GM12873 (cell line): ENCODE data around the gene LPAR2.

Experiments
- TF ChIP-seq, protein P1 (sequence below): IDR thresholded peaks from 2 replicates; pipeline ENCODE4 v1.5.1; 2012; ENCODE audit warnings: low read depth, mild to moderate bottlenecking, moderate library complexity, low read length, control low read depth; ENCODE audit not compliant: insufficient read depth; ENCODE audit errors: missing control alignments

The LPAR2 gene

DNA sequence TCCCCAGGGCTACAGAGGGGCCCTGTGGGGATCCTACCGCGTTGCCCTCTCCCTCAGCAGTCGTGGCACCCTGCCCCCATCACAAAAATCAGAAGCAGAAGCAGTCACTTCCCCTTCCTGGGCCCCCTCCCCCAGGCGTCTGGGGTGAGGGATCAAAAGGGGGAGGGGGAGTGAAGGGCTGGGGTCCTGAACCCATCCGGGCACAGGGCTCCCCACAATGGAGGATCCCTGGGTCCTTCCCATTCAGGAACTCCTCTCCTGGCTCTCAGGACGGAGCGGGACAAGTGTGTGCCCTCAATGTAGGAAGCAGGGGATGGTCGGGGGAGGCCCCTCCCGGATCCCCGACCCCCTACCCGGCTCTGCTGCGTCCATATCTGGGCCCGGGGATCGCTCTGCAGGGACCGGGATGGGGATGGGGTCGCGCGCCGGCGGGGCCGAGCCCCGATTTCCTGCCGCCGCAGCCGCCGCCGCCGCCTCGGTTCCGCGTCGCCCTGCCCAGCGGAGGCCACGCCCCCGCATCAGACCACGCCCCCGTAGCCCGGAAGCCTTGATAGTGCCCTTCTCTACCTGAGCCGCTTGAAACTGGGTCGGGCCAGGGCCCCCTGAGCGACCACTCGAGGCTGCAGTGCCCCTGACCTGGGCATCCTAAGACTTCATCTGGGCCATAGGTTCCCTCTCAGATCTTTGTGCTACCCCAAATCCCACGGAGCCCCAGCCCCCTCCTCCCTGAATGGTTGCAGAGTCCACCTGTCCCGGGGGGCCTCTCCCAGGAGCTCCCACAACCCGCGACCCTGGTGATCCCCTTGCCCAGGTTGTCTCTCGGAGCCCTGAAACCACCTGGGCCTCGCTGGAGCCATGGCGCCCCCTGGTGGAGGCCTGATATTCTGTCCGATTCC, 15.4 kb upstream of the LPAR2 start, which contains the start of gene GMIP:
Gene GMIP, minus strand, starts transcription at position 500 of the 896 bp plus-strand sequence. Its CDS starts 128 bp downstream, at position 372.
- TF ChIP-seq, protein P1, sequence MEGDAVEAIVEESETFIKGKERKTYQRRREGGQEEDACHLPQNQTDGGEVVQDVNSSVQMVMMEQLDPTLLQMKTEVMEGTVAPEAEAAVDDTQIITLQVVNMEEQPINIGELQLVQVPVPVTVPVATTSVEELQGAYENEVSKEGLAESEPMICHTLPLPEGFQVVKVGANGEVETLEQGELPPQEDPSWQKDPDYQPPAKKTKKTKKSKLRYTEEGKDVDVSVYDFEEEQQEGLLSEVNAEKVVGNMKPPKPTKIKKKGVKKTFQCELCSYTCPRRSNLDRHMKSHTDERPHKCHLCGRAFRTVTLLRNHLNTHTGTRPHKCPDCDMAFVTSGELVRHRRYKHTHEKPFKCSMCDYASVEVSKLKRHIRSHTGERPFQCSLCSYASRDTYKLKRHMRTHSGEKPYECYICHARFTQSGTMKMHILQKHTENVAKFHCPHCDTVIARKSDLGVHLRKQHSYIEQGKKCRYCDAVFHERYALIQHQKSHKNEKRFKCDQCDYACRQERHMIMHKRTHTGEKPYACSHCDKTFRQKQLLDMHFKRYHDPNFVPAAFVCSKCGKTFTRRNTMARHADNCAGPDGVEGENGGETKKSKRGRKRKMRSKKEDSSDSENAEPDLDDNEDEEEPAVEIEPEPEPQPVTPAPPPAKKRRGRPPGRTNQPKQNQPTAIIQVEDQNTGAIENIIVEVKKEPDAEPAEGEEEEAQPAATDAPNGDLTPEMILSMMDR: peak; percentile 80

DNA sequence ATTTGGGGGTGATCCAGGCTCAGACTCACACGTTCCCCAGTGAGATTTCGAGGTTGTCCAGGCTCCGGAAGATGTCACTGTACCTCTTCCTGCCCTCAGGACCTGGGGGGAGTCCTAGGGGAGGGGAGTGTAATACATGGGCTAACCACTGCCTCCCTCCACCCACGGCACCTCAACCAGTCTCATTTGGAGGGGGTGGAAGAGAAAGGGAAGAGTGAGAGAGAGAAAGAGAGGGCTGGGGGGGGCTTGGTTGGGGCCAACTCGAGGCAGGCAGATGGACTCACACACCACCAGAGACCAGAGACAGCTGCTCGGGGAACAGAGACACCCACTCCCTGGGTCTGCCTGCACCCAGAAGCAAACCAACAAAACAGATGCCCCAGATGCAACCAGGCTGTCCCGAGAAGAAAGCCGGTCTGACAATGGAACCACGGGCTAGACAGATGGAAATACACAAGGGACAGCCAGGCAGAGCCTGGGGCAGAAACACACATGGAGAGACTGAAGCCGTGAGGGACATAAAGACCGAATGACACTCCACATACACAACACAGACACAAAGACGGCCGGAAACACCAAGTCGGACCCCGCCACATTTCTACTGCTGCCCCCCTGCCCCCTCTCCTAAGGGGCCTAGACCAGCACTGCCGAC, 14.6 kb upstream of the LPAR2 start:
- TF ChIP-seq, protein P1: peak; percentile 22

DNA sequence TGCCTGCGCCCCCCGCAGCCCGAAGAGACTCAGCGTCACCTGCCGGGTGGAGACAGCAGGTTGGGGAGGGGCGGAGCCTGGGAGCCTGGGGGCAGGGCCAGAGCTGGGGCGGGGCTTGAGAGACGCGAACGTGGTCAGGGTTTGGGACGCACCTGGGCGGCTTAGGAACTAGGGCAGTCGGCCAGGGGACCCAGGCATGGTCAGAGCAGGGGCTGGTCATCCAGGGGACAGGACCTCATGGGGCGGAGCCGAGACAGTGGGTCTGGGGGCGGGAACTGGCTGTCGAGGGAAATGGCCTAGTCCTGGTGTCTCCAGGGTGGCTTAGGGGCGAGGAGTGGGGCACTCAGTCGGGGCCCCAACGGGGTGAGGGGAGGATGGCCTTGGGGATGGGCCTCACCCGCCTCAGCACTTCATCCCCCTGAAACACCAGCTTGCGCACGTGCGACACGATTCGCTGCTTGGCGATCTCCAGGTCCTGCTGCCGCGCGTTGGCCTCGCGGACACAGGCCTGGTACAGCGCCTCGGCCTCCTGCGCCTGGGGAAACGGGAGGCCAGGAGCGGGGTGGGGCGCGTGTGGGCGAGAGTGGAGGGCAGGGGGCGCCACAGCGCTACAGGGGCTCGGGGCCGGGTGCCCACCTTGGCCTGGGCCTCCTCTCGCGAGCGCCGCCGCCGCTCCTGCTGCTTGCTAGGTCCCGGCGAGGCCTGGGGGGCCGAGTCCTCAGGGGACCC, 9.7 kb upstream of the LPAR2 start:
- TF ChIP-seq, protein P1: no peak

DNA sequence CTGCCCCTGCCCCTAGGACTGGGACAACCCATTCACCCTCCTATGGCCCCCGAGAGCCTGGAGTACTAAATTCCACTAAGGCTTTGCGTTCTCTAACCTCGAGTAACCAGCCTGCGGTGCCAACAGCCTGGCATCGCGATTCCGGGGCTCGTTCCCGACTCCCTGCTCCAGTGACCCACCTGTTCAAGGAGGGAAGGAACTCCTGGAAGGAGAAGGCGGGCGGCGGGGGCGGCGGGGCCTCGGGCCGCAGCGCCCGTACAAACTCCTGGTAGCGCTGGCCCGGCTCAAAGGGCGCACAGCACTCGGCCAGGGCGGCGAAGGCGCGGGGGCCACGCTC, 9.1 kb upstream of the LPAR2 start:
- TF ChIP-seq, protein P1: no peak

DNA sequence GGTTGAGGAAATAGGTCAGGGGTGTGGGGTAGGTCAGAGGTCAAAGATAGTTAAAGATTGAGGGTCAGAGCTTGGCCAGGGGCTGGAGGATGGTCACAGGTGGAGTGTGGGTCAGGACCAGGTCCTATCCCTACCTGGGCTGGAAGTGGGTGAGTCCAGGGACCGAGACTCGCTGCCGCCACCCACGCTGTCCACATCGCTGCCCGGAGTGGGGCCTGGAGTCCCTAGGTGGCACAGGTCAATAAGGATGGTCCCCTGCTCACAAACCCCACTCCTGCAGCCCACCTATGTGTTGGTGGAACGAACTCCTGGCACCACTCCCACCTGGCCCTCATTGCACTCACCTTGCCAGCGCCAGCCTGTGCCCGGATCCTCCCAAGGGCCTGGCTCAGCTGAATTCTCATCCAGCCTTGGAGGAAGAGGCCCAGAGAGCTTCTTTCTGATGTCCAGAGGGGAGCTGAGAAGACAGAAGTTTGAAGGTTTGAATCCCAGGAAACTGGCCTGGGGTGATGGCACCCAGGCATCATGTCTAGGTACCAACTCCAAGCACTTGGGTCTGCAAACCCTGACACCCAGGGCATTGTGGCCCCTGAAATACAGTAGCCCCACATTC, 8.7 kb upstream of the LPAR2 start:
- TF ChIP-seq, protein P1: no peak

DNA sequence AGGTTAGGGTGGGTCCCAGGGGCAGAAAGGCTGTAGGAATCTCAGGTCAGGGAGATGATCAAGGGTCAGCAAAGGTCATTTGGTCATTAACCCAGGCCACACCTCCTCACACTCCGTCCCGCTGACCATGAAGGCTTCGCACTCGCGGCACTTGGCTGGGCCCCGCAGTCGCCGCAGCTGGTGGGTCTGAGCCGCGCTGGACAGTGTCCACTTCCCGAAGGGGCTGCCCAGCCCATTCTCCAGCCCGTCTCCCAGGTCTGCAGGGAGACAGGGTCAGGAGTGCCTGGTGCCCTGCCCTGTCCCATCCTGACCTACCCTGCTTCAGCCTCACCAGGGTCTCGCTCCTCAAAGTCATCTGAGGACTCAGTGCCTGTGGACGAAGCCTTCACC, 7.3 kb upstream of the LPAR2 start:
- TF ChIP-seq, protein P1: no peak
